Left ventricle myocardium superior (tissue), 1 donor: ENCODE measurements around the gene FOXP1. TPM values are rescaled to one million over a fixed set of nuclear protein-coding genes. Genes with fewer than 3 reads are reported as not detected.

ENCODE experiments used
- ATAC-seq: fragments of 200-7000 bp; cut with Tn5 transposase; one replicate; pipeline ENCODE4 v1.9.1; 2020; ENCODE audit warnings: mild to moderate bottlenecking, moderate library complexity
- DNase-seq: peaks from one replicate; pipeline ENCODE4 v3.0.0-alpha.2; 2020
- intact Hi-C: fragments of 100-400 bp; cut with micrococcal nuclease; formaldehyde crosslinking; loops from one replicate; pipeline ENCODE4 v1.11.0; 2022
- total RNA-seq: library from RNA; stranded (reverse); fragmentation: NEBNext Ultra II Directional; extraction: Animal tissue kit (Norgen Biotek cat#: 25700); gene quantifications from one replicate; pipeline ENCODE4 v1.2.1, GENCODE V29; 2021
- donor health status: DM: no; HTN: yes; CAD: no; lungs with severe emphysema.

Gene FOXP1
- total RNA-seq, 1 donor from 2014 or later: 35.2 TPM

GRCh38 chr3:71144525-71145253 is 438.8 kb downstream of the FOXP1 start:
- intact Hi-C loops: no loop called here
- DNase-seq: no peak
- no peak for ATAC-seq

GRCh38 chr3:71143493-71143892 is 440.0 kb downstream of the FOXP1 start:
- DNase-seq (no peak), ATAC-seq (no peak)
- intact Hi-C loops: no loop called here

- DNase-seq: no peak
- intact Hi-C loops: no loop called here
- peak; percentile 27 for ATAC-seq
These were observed 440.9 kb downstream of the FOXP1 start for GRCh38 chr3:71142441-71143161.

GRCh38 chr3:71140477-71140876 is 443.1 kb downstream of the FOXP1 start:
- intact Hi-C loops: no loop called here
- ATAC-seq (no peak), DNase-seq (no peak)

- DNase-seq (no peak), ATAC-seq (no peak)
- intact Hi-C loops: no loop called here
These were observed 444.0 kb downstream of the FOXP1 start for GRCh38 chr3:71139496-71139895.

GRCh38 chr3:71138410-71138809 is 445.1 kb downstream of the FOXP1 start:
- intact Hi-C loops: no loop called here
- ATAC-seq (no peak), DNase-seq (no peak)

GRCh38 chr3:71136276-71136675 is 447.3 kb downstream of the FOXP1 start:
- intact Hi-C loops: no loop called here
- ATAC-seq (no peak), DNase-seq (no peak)

GRCh38 chr3:71135373-71136088 is 448.0 kb downstream of the FOXP1 start:
- DNase-seq (no peak), ATAC-seq (no peak)
- intact Hi-C loops: no loop called here

- ATAC-seq (no peak), DNase-seq (no peak)
- intact Hi-C loops: no loop called here
These were observed 449.0 kb downstream of the FOXP1 start for GRCh38 chr3:71134521-71134920.

GRCh38 chr3:71133865-71134264 is 449.7 kb downstream of the FOXP1 start:
- ATAC-seq (no peak), DNase-seq (no peak)
- intact Hi-C loops: no loop called here

GRCh38 chr3:71132995-71133730 is 450.4 kb downstream of the FOXP1 start:
- ATAC-seq: no peak
- no peak for DNase-seq
- intact Hi-C loops: no loop called here

- ATAC-seq: peak; percentile 49
- peak; percentile 44 for DNase-seq
- intact Hi-C loops: no loop called here
These were observed 451.9 kb downstream of the FOXP1 start for GRCh38 chr3:71131375-71132314.

- peak; percentile 72 for ATAC-seq
- intact Hi-C loops: no loop called here
These were observed 452.8 kb downstream of the FOXP1 start for GRCh38 chr3:71130471-71131374.

GRCh38 chr3:71129611-71130431 is 453.7 kb downstream of the FOXP1 start:
- ATAC-seq: peak; percentile 24
- intact Hi-C loops: loop anchor here (10.0 kb wide), 1 partner anchor 455 kb away; the partner anchor contains the start of gene FOXP1
- DNase-seq: no peak

More at GRCh38 chr3:71130471-71131374, 452.8 kb downstream of the FOXP1 start:
- peak; percentile 64 for DNase-seq

- intact Hi-C loops: loop anchor here (10.0 kb wide), 1 partner anchor 456 kb away; the partner anchor contains the start of gene FOXP1
- DNase-seq (no peak), ATAC-seq (no peak)
These were observed 454.6 kb downstream of the FOXP1 start for GRCh38 chr3:71128961-71129360.

GRCh38 chr3:71127844-71128243 is 455.7 kb downstream of the FOXP1 start:
- intact Hi-C loops: loop anchor here (10.0 kb wide), 1 partner anchor 457 kb away; the partner anchor contains the start of gene FOXP1
- DNase-seq: no peak
- ATAC-seq: peak; percentile 13
